LNCAP (cell line): ENCODE results near the gene PEX16.

Experiments
- CTCF ChIP-seq: fragments of 450-650 bp; IDR thresholded peaks from 2 replicates; pipeline ENCODE4 v1.5.1; 2017; ENCODE audit warnings: mild to moderate bottlenecking

PEX16 gene

GRCh38 chr11:45910623-45911022 is 7.1 kb downstream of the PEX16 start:
- no peak for TF ChIP-seq CTCF

GRCh38 chr11:45909594-45910475 is 7.8 kb downstream of the PEX16 start:
- TF ChIP-seq CTCF = no peak

GRCh38 chr11:45907911-45908370 is 9.7 kb downstream of the PEX16 start:
- TF ChIP-seq CTCF = no peak

GRCh38 chr11:45906965-45907611 is 10.6 kb downstream of the PEX16 start, which contains the start of gene FREY1:
Gene FREY1, minus strand, starts transcription at chr11:45907271. Its CDS starts 26 bp downstream, at chr11:45907245.
- TF ChIP-seq CTCF = no peak

GRCh38 chr11:45906096-45906682 is 11.5 kb downstream of the PEX16 start:
- no peak for TF ChIP-seq CTCF

DNA sequence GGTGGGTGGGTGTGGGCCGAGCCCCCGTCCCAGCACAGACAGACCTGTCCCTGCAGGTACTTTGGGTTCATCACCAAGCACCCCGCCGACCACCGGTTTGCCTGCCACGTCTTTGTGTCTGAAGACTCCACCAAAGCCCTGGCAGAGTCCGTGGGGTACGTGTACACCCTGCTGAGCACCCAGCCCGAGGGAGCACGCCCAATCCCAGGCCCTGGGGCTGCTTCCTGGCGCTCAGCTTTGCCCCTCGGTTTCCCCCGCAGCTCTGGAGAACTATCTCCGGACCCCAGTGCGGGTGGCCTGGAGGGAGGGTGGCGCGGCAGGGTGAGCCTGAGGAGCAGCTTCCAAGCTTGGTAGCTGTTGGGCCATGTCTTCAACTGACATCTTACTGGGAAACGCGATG is 12.6 kb downstream of the PEX16 start:
- TF ChIP-seq CTCF = no peak

GRCh38 chr11:45904309-45904915 is 13.3 kb downstream of the PEX16 start:
- no peak for TF ChIP-seq CTCF
